Urinary bladder (tissue), 4 donors: ENCODE measurements around the gene PARP11. TPM values are rescaled to one million over a fixed set of nuclear protein-coding genes. Genes with fewer than 3 reads are reported as not detected.

Experiments used
- DNase-seq: peaks from one replicate; pipeline ENCODE4 v3.0.0-alpha.2; 2015; ENCODE audit errors: extremely low spot score
- H3K27ac ChIP-seq: one replicate; pipeline ENCODE4 v1.5.1; 2013; ENCODE audit warnings: low read depth, mild to moderate bottlenecking, moderate library complexity
- H3K36me3 ChIP-seq: one replicate; pipeline ENCODE4 v1.6.1; 2013; ENCODE audit warnings: mild to moderate bottlenecking, moderate library complexity; ENCODE audit not compliant: insufficient read depth
- H3K4me1 ChIP-seq: one replicate; pipeline ENCODE4 v1.6.1; 2013; ENCODE audit warnings: mild to moderate bottlenecking, moderate library complexity; ENCODE audit not compliant: insufficient read depth
- H3K4me3 ChIP-seq: one replicate; pipeline ENCODE4 v1.5.1; 2013; ENCODE audit warnings: low read depth, low read length
- WGBS: extraction: QIAGEN DNeasy Blood & Tissue Kit; methylation state at CpG from one replicate; pipeline ENCODE4 v1.1.7; 2013; 5-methylcytosine and 5-hydroxymethylcytosine counted together
- polyA plus RNA-seq: library from polyadenylated mRNA; stranded (reverse); fragments of 200-250 nt; gene quantifications from one replicate; pipeline ENCODE4 v1.2.3, GENCODE V29; 2013
- total RNA-seq: library from RNA; depleted of rRNA; stranded (reverse); fragments of >200 nt; gene quantifications from one replicate; pipeline ENCODE4 v1.2.3, GENCODE V29; 2014
- donor health status: healthy with polysubstance abuse.
- donor health status: healthy.

Gene PARP11
- total RNA-seq = 23.3 TPM
- 5.1 TPM for polyA plus RNA-seq

DNA sequence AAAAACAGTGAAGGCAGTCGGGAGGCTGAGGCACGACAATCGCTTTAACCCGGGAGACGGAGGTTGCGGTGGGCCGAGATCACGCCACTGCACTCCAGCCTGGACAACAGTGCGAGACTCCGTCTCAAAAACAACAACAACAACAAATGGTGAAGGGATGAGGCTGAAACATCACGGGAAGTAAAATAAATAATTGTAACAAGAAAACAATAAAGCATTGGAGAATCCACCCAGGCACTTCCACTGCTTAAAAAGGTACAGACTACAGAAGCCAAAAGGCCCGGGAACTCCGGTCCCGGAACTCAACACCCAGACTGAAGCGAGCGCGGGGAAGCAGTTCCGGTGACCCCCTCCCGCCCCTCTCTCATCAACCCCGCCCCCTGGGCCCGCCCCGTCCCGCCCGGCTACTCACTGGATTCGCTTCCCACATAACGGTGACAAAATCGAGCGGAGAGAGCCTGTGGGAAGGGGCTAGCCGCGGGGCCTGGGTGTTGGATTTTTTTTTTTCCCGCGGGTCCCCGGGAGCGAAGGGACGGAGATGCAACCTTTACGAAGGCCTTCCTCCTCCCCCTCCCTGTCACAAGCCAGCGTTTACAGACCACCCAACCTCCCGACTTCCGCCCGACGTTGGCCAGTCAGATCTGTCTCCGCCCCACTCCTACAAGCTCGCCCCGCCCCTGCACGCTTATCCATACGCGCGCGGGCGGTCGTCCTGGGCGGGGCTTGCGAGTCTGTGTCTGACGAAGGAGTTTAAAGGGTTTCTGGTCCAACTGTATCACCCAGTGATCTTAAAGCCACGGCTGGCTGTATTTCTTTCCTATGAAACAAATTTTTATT, at the start of gene PARP11:
Gene PARP11 (minus strand): TSS at position 600 of the 837 bp plus-strand sequence. CDS start 170 bp downstream, at position 430.
- under 1% methylated on average over 55 of the region's 55 CpGs for WGBS
- peaks cover 3% of the 10 kb centered on the region for H3K4me1 ChIP-seq
- peak; percentile 95 for DNase-seq
- H3K4me3 ChIP-seq = peak within 1 kb of the TSS; percentile 49
- peak within 1 kb of the TSS; percentile 91 for H3K27ac ChIP-seq
- peaks cover 2% of the 10 kb centered on the region for H3K36me3 ChIP-seq

DNA sequence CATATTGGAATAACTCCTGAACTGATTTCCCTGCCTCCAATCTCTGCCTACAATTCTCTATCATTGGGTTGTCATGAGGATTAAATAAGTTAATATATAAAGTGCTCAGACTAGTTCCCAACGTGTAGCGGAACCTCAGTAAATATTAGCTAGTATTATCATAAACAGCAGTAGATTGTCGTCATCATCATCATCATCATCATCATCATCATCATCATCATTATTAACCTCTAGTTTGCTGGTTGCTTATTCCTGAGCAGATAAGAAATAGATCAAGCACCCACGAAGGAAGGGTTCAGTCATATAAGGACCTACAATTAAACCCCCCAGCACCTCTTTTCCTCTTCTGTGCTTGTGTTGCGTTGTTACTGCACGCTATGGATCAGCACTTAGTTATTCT, 48.8 kb upstream of the PARP11 start:
- Histone ChIP-seq H3K27ac (no peak overlapping the region), H3K36me3 (no peaks in the 10 kb centered on the region), H3K4me3 (no peak overlapping the region), H3K4me1 (no peaks in the 10 kb centered on the region)
- DNase-seq = no peak
- 88% methylated on average over 6 of the region's 6 CpGs for WGBS

GRCh38 chr12:3921526-3921925, 48.3 kb upstream of the PARP11 start:
- 79% methylated on average over 3 of the region's 3 CpGs for WGBS
- no peak overlapping the region for H3K27ac ChIP-seq

GRCh38 chr12:3921151-3921471, 47.9 kb upstream of the PARP11 start:
- no peaks in the 10 kb centered on the region for H3K4me1 ChIP-seq
- no peaks in the 10 kb centered on the region for H3K36me3 ChIP-seq
- WGBS = 82% methylated on average over 7 of the region's 7 CpGs
- DNase-seq = no peak
- no peak overlapping the region for H3K27ac ChIP-seq
- H3K4me3 ChIP-seq = no peak overlapping the region

More at GRCh38 chr12:3921526-3921925, 48.3 kb upstream of the PARP11 start:
- H3K4me3 ChIP-seq = no peak overlapping the region
- no peak for DNase-seq
- no peaks in the 10 kb centered on the region for H3K4me1 ChIP-seq
- H3K36me3 ChIP-seq = no peaks in the 10 kb centered on the region

DNA sequence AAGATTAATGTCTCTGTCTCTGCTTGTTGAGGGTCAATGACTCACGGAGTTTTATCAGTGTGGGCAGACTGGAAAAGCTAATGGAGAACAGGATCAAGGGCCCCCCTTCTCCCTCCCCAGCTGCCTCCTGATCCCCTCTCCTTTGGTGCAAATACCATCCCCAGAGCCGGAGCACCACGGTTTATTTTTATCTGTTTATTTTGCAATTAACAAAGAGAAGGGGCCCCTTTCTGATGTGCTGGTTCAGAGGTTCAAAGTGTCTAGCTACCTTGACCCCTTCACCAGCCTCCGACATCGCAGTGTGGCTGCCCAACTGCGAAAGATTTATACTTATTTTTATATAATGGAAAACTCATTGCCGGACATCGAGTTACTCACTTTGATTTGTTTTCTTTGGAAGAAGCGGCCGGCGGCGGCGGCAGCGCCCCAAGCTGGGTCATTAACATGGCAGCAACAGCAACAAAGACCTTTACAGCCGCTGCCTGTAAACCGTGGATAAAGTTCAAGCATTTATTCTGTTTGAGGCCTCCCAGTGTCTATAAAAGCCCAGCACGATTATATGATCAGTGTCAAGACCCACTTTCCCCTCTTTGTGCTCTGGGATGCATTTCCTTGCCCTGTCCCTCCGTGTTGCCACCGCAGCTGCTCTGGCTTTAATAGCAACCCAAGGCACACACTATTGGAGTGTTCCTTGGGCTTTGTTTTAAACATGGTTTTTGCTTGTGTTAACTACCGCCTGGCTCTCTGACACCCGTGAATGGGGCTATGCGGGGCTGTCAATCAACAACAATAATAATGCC, 47.4 kb upstream of the PARP11 start:
- H3K36me3 ChIP-seq = no peaks in the 10 kb centered on the region
- H3K4me1 ChIP-seq = no peaks in the 10 kb centered on the region
- H3K27ac ChIP-seq = no peak overlapping the region
- H3K4me3 ChIP-seq = no peak overlapping the region
- WGBS = 37% methylated on average over 22 of the region's 22 CpGs
- no peak for DNase-seq

DNA sequence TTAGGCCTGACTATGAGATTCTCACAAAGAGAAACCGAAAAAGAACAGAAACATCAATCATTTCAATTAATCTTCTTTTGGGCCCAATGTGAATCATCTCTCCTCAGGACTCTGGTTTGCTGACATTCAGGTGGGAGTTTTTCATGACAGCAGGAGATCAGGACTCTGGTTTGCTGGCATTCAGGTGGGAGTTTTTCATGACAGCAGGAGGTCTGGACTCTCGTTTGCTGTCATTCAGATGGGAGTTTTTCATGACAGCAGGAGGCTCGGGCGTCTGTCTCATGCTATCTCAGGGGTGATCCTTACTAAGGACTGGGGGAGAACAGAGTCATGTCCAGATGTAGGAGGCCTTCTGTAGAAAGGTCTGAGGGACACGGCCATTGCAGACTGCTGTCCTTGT, 40.1 kb upstream of the PARP11 start:
- Histone ChIP-seq H3K4me3 (no peak overlapping the region), H3K27ac (no peak overlapping the region), H3K4me1 (no peaks in the 10 kb centered on the region), H3K36me3 (no peaks in the 10 kb centered on the region)
- no peak for DNase-seq
- whole genome bisulfite sequencing = 72% methylated on average over 5 of the region's 5 CpGs

DNA sequence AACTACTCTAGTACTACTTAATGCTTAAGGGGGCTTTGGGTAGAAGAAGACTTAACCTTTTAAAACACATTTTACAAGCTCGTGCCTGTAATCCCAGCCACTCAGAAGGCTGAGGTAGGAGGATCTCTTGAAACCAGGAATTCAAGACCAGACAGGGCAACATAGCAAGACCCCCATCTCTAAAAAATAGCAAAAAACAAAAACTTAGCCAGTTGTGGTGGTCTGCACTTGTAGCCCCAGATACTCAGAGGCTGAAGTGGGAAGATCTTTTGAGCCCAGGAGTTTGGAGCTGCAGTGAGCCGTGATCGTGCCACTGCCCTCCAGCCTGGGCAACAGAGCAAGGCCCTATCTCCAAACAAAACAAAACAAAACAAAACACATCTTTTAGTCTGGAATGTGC, 39.7 kb upstream of the PARP11 start:
- Histone ChIP-seq H3K4me1 (no peaks in the 10 kb centered on the region), H3K27ac (no peak overlapping the region), H3K36me3 (no peaks in the 10 kb centered on the region), H3K4me3 (no peak overlapping the region)
- 84% methylated on average over 3 of the region's 3 CpGs for WGBS
- no peak for DNase-seq

DNA sequence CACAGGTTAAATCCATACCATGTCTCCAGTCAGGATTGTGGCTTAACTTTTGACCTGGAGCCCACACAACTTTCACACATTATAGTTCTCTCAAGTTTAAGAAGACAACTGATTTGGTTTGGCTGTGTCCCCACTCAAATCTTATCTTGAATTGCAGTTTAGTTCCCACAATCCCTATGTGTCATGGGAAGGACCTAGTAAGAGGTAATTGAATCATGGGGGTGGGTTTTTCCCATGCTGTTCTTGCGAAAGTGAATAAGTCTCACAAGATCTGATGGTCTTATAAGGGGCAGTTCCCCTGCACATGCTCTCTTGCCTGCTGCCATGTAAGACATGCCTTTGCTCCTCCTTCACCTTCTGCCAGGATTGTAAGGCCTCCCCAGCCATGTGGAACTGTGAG, 38.2 kb upstream of the PARP11 start:
- 95% methylated on average over 1 of the region's 1 CpG for WGBS

DNA sequence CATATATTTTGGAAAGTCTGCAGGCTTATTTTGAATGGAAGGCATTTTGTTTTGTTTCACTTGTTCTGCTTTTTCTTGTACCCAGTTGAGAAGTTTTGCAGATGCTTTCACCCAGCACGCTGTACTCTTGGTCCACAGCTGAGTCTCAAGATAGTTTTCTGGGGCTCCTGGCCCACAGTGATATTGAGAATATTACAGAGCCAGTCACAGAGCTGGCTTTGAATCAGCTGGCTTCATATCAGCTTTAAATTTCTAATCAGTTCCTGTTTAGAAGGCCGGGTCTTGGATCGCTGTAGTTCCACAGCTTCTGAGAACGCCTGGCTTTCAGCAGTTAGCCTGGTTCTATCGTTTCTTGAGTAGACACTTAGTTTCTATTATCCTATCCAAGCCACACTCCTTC, 32.5 kb upstream of the PARP11 start:
- H3K27ac ChIP-seq = no peak overlapping the region
- WGBS = 58% methylated on average over 5 of the region's 5 CpGs
- no peaks in the 10 kb centered on the region for H3K4me1 ChIP-seq
- no peak for DNase-seq
- H3K4me3 ChIP-seq = no peak overlapping the region
- no peaks in the 10 kb centered on the region for H3K36me3 ChIP-seq

More for the DNA sequence above, 38.2 kb upstream of the PARP11 start:
- no peak for DNase-seq
- Histone ChIP-seq H3K27ac (no peak overlapping the region), H3K36me3 (no peaks in the 10 kb centered on the region), H3K4me3 (no peak overlapping the region), H3K4me1 (no peaks in the 10 kb centered on the region)

DNA sequence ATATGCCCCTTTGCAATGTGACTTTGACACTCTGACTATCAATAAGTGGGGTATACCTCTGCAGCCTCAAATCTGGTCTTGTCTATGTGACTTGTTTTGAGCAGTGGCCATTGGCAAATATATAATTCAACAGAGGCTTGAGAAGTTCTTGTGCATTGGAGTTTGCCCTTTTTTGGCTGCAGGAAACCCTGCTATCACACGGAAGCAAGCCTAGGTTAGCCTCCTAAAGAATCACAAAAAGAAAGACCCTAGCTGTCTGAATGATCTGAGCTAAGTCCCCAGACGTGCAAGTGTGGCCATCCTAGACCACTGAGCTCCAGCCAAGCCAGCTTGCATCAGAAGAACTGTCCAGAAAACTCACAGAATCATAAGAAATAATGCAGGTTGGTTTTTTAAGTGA, 31.8 kb upstream of the PARP11 start:
- Histone ChIP-seq H3K4me3 (no peak overlapping the region), H3K4me1 (no peaks in the 10 kb centered on the region), H3K27ac (no peak overlapping the region), H3K36me3 (no peaks in the 10 kb centered on the region)
- 45% methylated on average over 2 of the region's 2 CpGs for WGBS
- DNase-seq = no peak

DNA sequence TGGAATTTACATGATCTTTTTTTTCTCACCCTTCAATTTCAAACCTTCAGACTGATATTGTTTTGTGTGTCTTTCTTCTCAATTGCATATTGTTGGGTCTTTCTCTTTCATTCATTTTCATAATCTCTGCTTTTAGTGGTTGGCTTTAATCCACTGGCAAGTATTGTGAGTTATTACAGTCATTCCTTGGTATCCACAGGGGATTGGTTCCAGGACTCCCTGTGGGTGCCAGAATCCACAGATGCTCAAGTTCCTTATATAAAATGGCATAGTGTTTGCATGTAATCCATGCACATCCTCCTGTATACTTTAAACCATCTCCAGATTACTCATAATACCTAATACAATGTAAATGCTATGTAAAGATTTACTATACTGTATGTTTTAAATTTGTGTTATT, 29.7 kb upstream of the PARP11 start:
- no peak for DNase-seq
- Histone ChIP-seq H3K36me3 (no peaks in the 10 kb centered on the region), H3K4me1 (no peaks in the 10 kb centered on the region), H3K27ac (no peak overlapping the region), H3K4me3 (no peak overlapping the region)

GRCh38 chr12:3901116-3901515, 27.9 kb upstream of the PARP11 start:
- no peak overlapping the region for H3K27ac ChIP-seq
- no peak for DNase-seq
- no peaks in the 10 kb centered on the region for H3K36me3 ChIP-seq
- H3K4me1 ChIP-seq = no peaks in the 10 kb centered on the region
- no peak overlapping the region for H3K4me3 ChIP-seq

GRCh38 chr12:3898756-3899155, 25.6 kb upstream of the PARP11 start:
- no peak for DNase-seq
- no peaks in the 10 kb centered on the region for H3K4me1 ChIP-seq
- WGBS = 87% methylated on average over 3 of the region's 3 CpGs

DNA sequence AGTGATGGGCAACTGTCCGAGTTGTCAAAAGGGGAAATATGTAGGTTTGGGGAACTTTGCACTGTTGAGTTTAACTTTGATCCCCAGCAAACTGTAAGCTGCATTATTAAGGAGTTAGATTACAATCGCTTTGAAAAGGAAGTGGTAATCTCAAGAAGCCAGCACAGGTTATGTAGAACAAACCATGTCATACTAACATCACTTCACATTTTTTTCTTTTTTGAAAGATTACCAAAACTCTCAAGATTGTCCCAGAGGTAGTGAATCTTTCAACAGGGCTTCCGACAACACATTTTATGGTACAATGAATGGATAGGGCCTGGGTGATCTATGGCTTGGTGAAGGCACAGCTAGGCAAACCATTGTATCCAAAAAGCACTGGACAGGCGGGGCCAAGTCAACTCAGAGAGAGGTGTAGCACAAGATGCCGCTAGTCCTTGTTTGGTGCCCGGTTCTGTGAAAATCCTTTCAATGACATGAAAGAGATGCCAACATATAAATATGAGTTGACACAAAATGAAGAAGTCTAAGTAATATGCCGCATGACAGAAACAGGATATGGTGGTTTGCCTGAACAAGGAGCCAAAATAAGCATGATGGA, 24.3 kb upstream of the PARP11 start:
- WGBS = 73% methylated on average over 7 of the region's 7 CpGs
- H3K4me3 ChIP-seq = no peak overlapping the region
- no peak overlapping the region for H3K27ac ChIP-seq
- no peaks in the 10 kb centered on the region for H3K4me1 ChIP-seq
- no peak for DNase-seq
- H3K36me3 ChIP-seq = no peaks in the 10 kb centered on the region

More at GRCh38 chr12:3898756-3899155, 25.6 kb upstream of the PARP11 start:
- Histone ChIP-seq H3K27ac (no peak overlapping the region), H3K36me3 (no peaks in the 10 kb centered on the region), H3K4me3 (no peak overlapping the region)
